Activated CD8-positive, alpha-beta memory T cell treated with anti-CD3 and anti-CD28 coated beads, Interleukin-2, amount 50 U/mL, for 24 hours (primary cell): Measurements from ENCODE around the gene DKK3.
A peak's percentile ranks its signal among the peaks of the same experiment; 100 is the strongest.
"Not testable (repeated sequence)": the region's sequence is repeated elsewhere in the genome, so short reads cannot be mapped to it uniquely, and the experiment has no call there.

Source experiments
- DNase-seq: peaks from one replicate; pipeline ENCODE4 v3.0.0-alpha.2; 2020; ENCODE audit errors: extremely low read depth

Gene DKK3

GRCh38 chr11:12007769-12008737 is at the start of gene DKK3:
Gene DKK3, minus strand, starts transcription at chr11:12008626. Its CDS starts 44 bp downstream, at chr11:12008582.
- no peak for DNase-seq

- DNase-seq: no peak
These were observed 49.0 kb upstream of the DKK3 start for GRCh38 chr11:12057299-12057980.

- DNase-seq: no peak
These were observed 47.7 kb upstream of the DKK3 start for GRCh38 chr11:12056119-12056518.

- DNase-seq: no peak
These were observed 45.4 kb upstream of the DKK3 start for GRCh38 chr11:12053606-12054361.

GRCh38 chr11:12052676-12053605 is 44.5 kb upstream of the DKK3 start:
- no peak for DNase-seq

GRCh38 chr11:12051287-12051662 is 42.8 kb upstream of the DKK3 start:
- DNase-seq: no peak

- no peak for DNase-seq
These were observed 42.3 kb upstream of the DKK3 start for GRCh38 chr11:12050470-12051286.

GRCh38 chr11:12048936-12049790 is 40.7 kb upstream of the DKK3 start:
- DNase-seq: no peak

- DNase-seq: no peak
These were observed 38.3 kb upstream of the DKK3 start for GRCh38 chr11:12046636-12047236.

GRCh38 chr11:12045914-12046635 is 37.6 kb upstream of the DKK3 start:
- DNase-seq: no peak

GRCh38 chr11:12044799-12045198 is 36.4 kb upstream of the DKK3 start:
- no peak for DNase-seq

- peak; percentile 10 for DNase-seq
These were observed 35.7 kb upstream of the DKK3 start for GRCh38 chr11:12043959-12044791.

GRCh38 chr11:12043221-12043620 is 34.8 kb upstream of the DKK3 start:
- no peak for DNase-seq

GRCh38 chr11:12042215-12042676 is 33.8 kb upstream of the DKK3 start:
- DNase-seq: no peak

GRCh38 chr11:12040719-12041118 is 32.3 kb upstream of the DKK3 start:
- not testable (repeated sequence) for DNase-seq

GRCh38 chr11:12032968-12033367 is 24.5 kb upstream of the DKK3 start:
- no peak for DNase-seq
